SK-N-MC (cell line): ENCODE results near the gene LIFR.

ENCODE experiments used
- EZH2 ChIP-seq: fragments of 200-600 bp; sonication (generic); IDR thresholded peaks from one replicate; pipeline ENCODE4 v1.6.1; 2017; ENCODE audit warnings: antibody characterized with exemption
- FOXP2 ChIP-seq: optimal IDR thresholded peaks from 2 replicates; pipeline ENCODE3; 2011; ENCODE audit warnings: mild to moderate bottlenecking, moderate library complexity; ENCODE audit not compliant: insufficient read depth; ENCODE audit errors: extremely low read length, control extremely low read depth
- POLR2AphosphoS5 ChIP-seq: IDR thresholded peaks from 2 replicates; pipeline ENCODE4 v1.6.1; 2012; ENCODE audit warnings: mild to moderate bottlenecking, low read depth, low read length, borderline replicate concordance

DNA sequence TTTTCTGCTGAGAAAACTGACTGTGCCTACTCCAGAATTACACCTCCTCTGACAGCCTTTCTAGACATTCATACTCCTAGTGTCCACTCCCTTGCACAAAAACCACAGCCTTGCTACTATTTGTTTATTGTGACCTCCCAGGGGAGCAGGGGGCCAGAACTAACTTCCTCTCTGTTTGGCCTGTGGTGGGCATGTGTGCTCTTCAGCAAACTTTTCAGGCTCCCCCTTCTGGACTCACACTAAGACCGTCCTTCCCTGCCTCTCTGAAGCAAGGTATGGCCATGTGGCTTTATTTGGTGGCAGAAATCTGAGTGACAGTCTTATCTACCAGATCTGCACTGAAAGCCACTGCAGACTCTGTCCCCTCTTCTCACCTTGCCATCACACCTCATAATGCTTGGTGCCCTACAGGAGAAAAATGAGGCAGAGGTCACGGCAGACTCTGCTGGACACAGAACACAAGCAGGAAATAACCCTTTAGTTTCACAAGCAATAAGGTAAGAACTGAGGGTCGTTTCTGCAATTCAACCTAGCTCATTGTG lies 28.2 kb downstream of the LIFR start:
- TF ChIP-seq EZH2 (no peak), POLR2AphosphoS5 (no peak), FOXP2 (no peak)
